ENCODE measurements around the gene RAI1.

DNA sequence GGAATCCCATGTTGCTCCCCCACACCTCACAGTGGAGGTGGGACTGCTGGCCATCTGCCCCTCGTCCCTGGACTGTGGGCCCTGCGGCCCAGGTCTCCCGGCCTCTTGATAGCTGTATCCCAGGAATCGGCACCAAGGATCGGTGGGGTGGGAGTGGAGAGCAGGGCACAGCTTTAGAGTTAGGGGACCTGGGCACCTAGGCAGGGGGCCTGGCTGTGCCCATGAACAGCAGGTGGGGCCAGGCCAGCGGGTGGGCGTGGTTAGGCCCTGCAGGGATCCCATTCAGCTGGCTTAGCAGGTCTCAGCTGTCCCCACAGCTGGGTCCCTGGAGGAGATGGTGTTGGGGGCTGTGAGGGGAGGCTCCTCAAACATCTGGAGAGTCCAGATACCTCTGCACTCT, 106.3 kb downstream of the RAI1 start:
- TF ChIP-seq CTCF (IDR thresholded peaks at IDR 0.05) (no peak), POLR2A (IDR thresholded peaks at IDR 0.05) (no peak)

Measured in lower leg skin (tissue), 3 donors.